ENCODE measurements around the gene CENPB.
A peak's percentile ranks its signal among the peaks of the same experiment; 100 is the strongest.

DNA sequence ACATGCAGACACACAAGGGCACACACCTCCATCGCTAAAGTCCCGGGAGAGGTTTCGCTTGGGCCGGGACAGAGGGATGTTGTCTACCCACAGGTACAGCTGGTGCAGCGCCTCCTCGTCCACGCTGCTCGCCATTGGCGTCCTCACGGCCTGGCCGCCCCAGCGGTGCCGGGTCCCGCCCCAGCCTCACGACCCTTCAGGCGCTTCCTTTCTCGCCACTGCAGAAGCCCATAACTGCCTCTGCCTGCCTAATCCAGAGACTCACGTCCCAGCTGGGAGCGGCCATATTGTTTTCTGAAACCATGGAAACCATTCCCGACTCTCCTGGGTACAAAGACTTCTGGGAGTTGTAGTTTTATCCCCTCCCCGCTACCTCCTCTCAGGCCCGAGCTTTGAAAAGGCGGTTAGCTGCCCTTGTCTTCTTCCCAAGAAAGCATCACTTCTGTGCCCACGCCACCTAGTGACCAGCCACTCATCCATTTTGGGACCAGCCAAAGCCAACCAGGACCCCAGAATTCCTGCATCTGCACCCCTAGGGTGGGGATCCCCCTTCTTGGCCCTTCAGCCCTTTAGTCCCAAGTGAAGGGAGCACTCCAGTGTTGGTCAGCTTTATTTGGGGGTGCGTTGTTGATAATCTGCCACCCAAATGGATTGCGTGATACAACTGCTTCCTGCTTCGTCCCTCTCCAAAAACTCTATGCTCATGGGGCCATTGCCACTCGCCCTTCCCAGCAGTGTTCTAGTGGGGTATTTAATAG, 5.2 kb downstream of the CENPB start, which contains the start of gene SPEF1:
- TF ChIP-seq, protein P1, sequence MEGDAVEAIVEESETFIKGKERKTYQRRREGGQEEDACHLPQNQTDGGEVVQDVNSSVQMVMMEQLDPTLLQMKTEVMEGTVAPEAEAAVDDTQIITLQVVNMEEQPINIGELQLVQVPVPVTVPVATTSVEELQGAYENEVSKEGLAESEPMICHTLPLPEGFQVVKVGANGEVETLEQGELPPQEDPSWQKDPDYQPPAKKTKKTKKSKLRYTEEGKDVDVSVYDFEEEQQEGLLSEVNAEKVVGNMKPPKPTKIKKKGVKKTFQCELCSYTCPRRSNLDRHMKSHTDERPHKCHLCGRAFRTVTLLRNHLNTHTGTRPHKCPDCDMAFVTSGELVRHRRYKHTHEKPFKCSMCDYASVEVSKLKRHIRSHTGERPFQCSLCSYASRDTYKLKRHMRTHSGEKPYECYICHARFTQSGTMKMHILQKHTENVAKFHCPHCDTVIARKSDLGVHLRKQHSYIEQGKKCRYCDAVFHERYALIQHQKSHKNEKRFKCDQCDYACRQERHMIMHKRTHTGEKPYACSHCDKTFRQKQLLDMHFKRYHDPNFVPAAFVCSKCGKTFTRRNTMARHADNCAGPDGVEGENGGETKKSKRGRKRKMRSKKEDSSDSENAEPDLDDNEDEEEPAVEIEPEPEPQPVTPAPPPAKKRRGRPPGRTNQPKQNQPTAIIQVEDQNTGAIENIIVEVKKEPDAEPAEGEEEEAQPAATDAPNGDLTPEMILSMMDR (IDR thresholded peaks at IDR 0.05), result peak in 4 of 5 experiments; percentile 29 to 69 (median 54)
- no peak for TF ChIP-seq POLR2A (IDR thresholded peaks at IDR 0.05)
